OCI-LY3 (cell line): Measurements from ENCODE around the gene NUMA1.
A peak's percentile ranks its signal among the peaks of the same experiment; 100 is the strongest.

Source experiments
- H2AFZ ChIP-seq: fragments of 200-600, 300-600 bp; shearing (Covaris generic); 2 replicates; pipeline ENCODE4 v1.6.0; 2014; ENCODE audit warnings: antibody characterized with exemption, low read depth, low read length
- H3K27ac ChIP-seq: fragments of 200-600, 300-600 bp; sonication (generic); 2 replicates; pipeline ENCODE4 v1.5.1; 2014; ENCODE audit warnings: mild to moderate bottlenecking, low read length, moderate library complexity, mixed read lengths
- H3K27me3 ChIP-seq: fragments of 200-600, 300-600 bp; sonication (generic); 2 replicates; pipeline ENCODE4 v1.6.1; 2014; ENCODE audit warnings: low read depth, low read length, mixed read lengths
- H3K36me3 ChIP-seq: fragments of 200-600, 300-600 bp; sonication (generic); replicated peaks from 2 replicates; pipeline ENCODE3; 2014; ENCODE audit warnings: low read depth, low read length, mixed read lengths
- H3K4me1 ChIP-seq: fragments of 300-600, 200-600 bp; sonication (generic); 2 replicates; pipeline ENCODE4 v1.6.1; 2014; ENCODE audit warnings: low read length, mixed read lengths
- H3K4me2 ChIP-seq: fragments of 200-600, 300-600 bp; sonication (generic); 2 replicates; pipeline ENCODE4 v1.6.1; 2014; ENCODE audit warnings: low read length, mixed read lengths
- H3K4me3 ChIP-seq: fragments of 300-600, 200-600 bp; sonication (generic); 2 replicates; pipeline ENCODE4 v1.5.1; 2014; ENCODE audit warnings: antibody characterized with exemption, mild to moderate bottlenecking, low read length, moderate library complexity
- H3K79me2 ChIP-seq: fragments of 300-600, 200-600 bp; shearing (Covaris generic); 2 replicates; pipeline ENCODE4 v1.6.1; 2014; ENCODE audit warnings: mild to moderate bottlenecking, low read length, mixed read lengths
- H3K9ac ChIP-seq: fragments of 300-600, 200-600 bp; shearing (Covaris generic); 2 replicates; pipeline ENCODE4 v1.6.0; 2014; ENCODE audit warnings: mild to moderate bottlenecking, low read length, moderate library complexity
- H3K9me3 ChIP-seq: fragments of 200-600, 300-600 bp; shearing (Covaris generic); 2 replicates; pipeline ENCODE4 v1.6.1; 2014; ENCODE audit warnings: low read length, mixed read lengths; ENCODE audit not compliant: insufficient read depth
- H4K20me1 ChIP-seq: fragments of 200-600, 300-600 bp; sonication (generic); 2 replicates; pipeline ENCODE4 v1.6.1; 2016; ENCODE audit warnings: low read length, mixed read lengths; ENCODE audit not compliant: insufficient read depth
- CTCF ChIP-seq: fragments of 200-600, 300-600 bp; sonication (generic); IDR thresholded peaks from 2 replicates; pipeline ENCODE4 v1.5.1; 2014; ENCODE audit warnings: antibody characterized with exemption, low read length, low read depth
- EZH2phosphoT487 ChIP-seq: fragments of 200-600 bp; shearing (Covaris generic); IDR thresholded peaks from 2 replicates; pipeline ENCODE4 v1.6.1; 2018; ENCODE audit warnings: antibody characterized with exemption, mixed run types, low read depth

The NUMA1 gene

GRCh38 chr11:72069787-72070251 lies 10.5 kb downstream of the NUMA1 start:
- no peak overlapping the region for H2AFZ ChIP-seq
- H3K9me3 ChIP-seq = no peaks in the 10 kb centered on the region
- no peak overlapping the region for H3K27ac ChIP-seq
- H3K36me3 ChIP-seq = peaks cover 13% of the 10 kb centered on the region
- no peak for TF ChIP-seq CTCF
- no peak for TF ChIP-seq EZH2phosphoT487
- no peaks in the 10 kb centered on the region for H3K27me3 ChIP-seq
- peaks cover 14% of the 10 kb centered on the region for H3K4me1 ChIP-seq
- H3K9ac ChIP-seq = no peak overlapping the region
- H3K79me2 ChIP-seq = peaks cover 61% of the 10 kb centered on the region
- H3K4me3 ChIP-seq = no peak overlapping the region
- H3K4me2 ChIP-seq = peak overlapping the region; percentile 3; the same call in 1 of the 2 replicates
- H4K20me1 ChIP-seq = peaks cover 39% of the 10 kb centered on the region

- Histone ChIP-seq H3K27me3 (no peaks in the 10 kb centered on the region), H3K79me2 (peaks cover 56% of the 10 kb centered on the region), H3K4me3 (no peak overlapping the region), H3K4me2 (peak overlapping the region; percentile 3), H3K27ac (no peak overlapping the region), H3K4me1 (peaks cover 14% of the 10 kb centered on the region), H4K20me1 (peaks cover 39% of the 10 kb centered on the region), H3K9me3 (no peaks in the 10 kb centered on the region), H3K36me3 (peaks cover 13% of the 10 kb centered on the region), H3K9ac (no peak overlapping the region), H2AFZ (no peak overlapping the region)
- TF ChIP-seq EZH2phosphoT487 (no peak), CTCF (no peak)
Measured at GRCh38 chr11:72069200-72069599, 11.1 kb downstream of the NUMA1 start.

GRCh38 chr11:72067676-72068075 lies 12.7 kb downstream of the NUMA1 start:
- H4K20me1 ChIP-seq = peaks cover 39% of the 10 kb centered on the region
- no peak overlapping the region for H3K4me2 ChIP-seq
- no peaks in the 10 kb centered on the region for H3K9me3 ChIP-seq
- H2AFZ ChIP-seq = no peak overlapping the region
- peaks cover 15% of the 10 kb centered on the region for H3K36me3 ChIP-seq
- no peak overlapping the region for H3K9ac ChIP-seq
- peaks cover 14% of the 10 kb centered on the region for H3K4me1 ChIP-seq
- H3K4me3 ChIP-seq = no peak overlapping the region
- H3K79me2 ChIP-seq = peaks cover 43% of the 10 kb centered on the region
- H3K27ac ChIP-seq = no peak overlapping the region
- no peak for TF ChIP-seq EZH2phosphoT487
- no peak for TF ChIP-seq CTCF
- no peaks in the 10 kb centered on the region for H3K27me3 ChIP-seq

GRCh38 chr11:72067266-72067665 lies 13.1 kb downstream of the NUMA1 start:
- Histone ChIP-seq H3K79me2 (peaks cover 39% of the 10 kb centered on the region), H3K27me3 (no peaks in the 10 kb centered on the region), H3K4me1 (peaks cover 14% of the 10 kb centered on the region), H4K20me1 (peaks cover 36% of the 10 kb centered on the region), H3K9me3 (no peaks in the 10 kb centered on the region), H3K4me3 (no peak overlapping the region), H3K4me2 (no peak overlapping the region), H3K27ac (no peak overlapping the region), H3K9ac (no peak overlapping the region), H2AFZ (no peak overlapping the region), H3K36me3 (peaks cover 15% of the 10 kb centered on the region)
- TF ChIP-seq EZH2phosphoT487 (no peak), CTCF (no peak)
